ENCODE measurements around the gene CEP70. TPM values are rescaled to one million over a fixed set of nuclear protein-coding genes. Genes with fewer than 3 reads are reported as not detected.

Gene CEP70
- total and polyA plus RNA-seq, 10 of the 15 experiments (the other 5 are each of a cell fraction or from before 2014, with no cell fraction given), result 1.4 to 9.3 (median 2.2) TPM

GRCh38 chr3:138624518-138624917 is 30.5 kb upstream of the CEP70 start:
- intact Hi-C loops (cut with micrococcal nuclease; ENCODE audit: unreplicated experiment), result no loop called here
- no peak for TF ChIP-seq NFYA (IDR thresholded peaks at IDR 0.05; ENCODE audit: borderline replicate concordance, low read depth, low read length)
- TF ChIP-seq BCL11A (IDR thresholded peaks at IDR 0.05; ENCODE audit: low read depth, low read length), result no peak
- no peak for TF ChIP-seq BACH1 (IDR thresholded peaks at IDR 0.05; ENCODE audit: borderline replicate concordance)
- no peak for TF ChIP-seq CREM (IDR thresholded peaks at IDR 0.05; ENCODE audit: low read depth)
- TF ChIP-seq CBX5 (IDR thresholded peaks at IDR 0.05; ENCODE audit: low read depth), result no peak
- TF ChIP-seq POLR2A (IDR thresholded peaks at IDR 0.05; ENCODE audit: low read depth, low read length), result no peak
- no peak for TF ChIP-seq JUNB (IDR thresholded peaks at IDR 0.05)
- TF ChIP-seq, protein P1, sequence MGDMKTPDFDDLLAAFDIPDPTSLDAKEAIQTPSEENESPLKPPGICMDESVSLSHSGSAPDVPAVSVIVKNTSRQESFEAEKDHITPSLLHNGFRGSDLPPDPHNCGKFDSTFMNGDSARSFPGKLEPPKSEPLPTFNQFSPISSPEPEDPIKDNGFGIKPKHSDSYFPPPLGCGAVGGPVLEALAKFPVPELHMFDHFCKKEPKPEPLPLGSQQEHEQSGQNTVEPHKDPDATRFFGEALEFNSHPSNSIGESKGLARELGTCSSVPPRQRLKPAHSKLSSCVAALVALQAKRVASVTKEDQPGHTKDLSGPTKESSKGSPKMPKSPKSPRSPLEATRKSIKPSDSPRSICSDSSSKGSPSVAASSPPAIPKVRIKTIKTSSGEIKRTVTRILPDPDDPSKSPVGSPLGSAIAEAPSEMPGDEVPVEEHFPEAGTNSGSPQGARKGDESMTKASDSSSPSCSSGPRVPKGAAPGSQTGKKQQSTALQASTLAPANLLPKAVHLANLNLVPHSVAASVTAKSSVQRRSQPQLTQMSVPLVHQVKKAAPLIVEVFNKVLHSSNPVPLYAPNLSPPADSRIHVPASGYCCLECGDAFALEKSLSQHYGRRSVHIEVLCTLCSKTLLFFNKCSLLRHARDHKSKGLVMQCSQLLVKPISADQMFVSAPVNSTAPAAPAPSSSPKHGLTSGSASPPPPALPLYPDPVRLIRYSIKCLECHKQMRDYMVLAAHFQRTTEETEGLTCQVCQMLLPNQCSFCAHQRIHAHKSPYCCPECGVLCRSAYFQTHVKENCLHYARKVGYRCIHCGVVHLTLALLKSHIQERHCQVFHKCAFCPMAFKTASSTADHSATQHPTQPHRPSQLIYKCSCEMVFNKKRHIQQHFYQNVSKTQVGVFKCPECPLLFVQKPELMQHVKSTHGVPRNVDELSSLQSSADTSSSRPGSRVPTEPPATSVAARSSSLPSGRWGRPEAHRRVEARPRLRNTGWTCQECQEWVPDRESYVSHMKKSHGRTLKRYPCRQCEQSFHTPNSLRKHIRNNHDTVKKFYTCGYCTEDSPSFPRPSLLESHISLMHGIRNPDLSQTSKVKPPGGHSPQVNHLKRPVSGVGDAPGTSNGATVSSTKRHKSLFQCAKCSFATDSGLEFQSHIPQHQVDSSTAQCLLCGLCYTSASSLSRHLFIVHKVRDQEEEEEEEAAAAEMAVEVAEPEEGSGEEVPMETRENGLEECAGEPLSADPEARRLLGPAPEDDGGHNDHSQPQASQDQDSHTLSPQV (IDR thresholded peaks at IDR 0.05), result no peak
- no peak for TF ChIP-seq DPF2 (IDR thresholded peaks at IDR 0.05)
- TF ChIP-seq CREB1 (IDR thresholded peaks at IDR 0.05; ENCODE audit: low read depth), result no peak
- TF ChIP-seq, protein P2, sequence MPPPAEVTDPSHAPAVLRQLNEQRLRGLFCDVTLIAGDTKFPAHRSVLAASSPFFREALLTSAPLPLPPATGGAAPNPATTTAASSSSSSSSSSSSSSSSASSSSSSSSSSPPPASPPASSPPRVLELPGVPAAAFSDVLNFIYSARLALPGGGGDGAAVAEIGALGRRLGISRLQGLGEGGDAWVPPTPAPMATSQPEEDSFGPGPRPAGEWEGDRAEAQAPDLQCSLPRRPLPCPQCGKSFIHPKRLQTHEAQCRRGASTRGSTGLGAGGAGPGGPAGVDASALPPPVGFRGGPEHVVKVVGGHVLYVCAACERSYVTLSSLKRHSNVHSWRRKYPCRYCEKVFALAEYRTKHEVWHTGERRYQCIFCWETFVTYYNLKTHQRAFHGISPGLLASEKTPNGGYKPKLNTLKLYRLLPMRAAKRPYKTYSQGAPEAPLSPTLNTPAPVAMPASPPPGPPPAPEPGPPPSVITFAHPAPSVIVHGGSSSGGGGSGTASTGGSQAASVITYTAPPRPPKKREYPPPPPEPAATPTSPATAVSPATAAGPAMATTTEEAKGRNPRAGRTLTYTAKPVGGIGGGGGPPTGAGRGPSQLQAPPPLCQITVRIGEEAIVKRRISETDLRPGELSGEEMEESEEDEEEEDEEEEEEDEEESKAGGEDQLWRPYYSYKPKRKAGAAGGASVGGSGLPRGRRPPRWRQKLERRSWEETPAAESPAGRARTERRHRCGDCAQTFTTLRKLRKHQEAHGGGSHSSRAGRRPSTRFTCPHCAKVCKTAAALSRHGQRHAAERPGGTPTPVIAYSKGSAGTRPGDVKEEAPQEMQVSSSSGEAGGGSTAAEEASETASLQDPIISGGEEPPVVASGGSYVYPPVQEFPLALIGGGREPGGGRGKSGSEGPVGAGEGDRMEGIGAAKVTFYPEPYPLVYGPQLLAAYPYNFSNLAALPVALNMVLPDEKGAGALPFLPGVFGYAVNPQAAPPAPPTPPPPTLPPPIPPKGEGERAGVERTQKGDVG (CRISPR knock-in tag; IDR thresholded peaks at IDR 0.05), result no peak
- TF ChIP-seq RAD21 (IDR thresholded peaks at IDR 0.05; ENCODE audit: insufficient read depth, low read depth, low read length), result no peak
- no peak for TF ChIP-seq RUNX3 (IDR thresholded peaks at IDR 0.05; ENCODE audit: low read length)
- TF ChIP-seq SPI1 (IDR thresholded peaks at IDR 0.05; ENCODE audit: borderline replicate concordance, insufficient read depth, low read depth, low read length), result no peak
- TF ChIP-seq HDAC6 (IDR thresholded peaks at IDR 0.05; ENCODE audit: unreplicated experiment), result no peak
- TF ChIP-seq MTA2 (IDR thresholded peaks at IDR 0.05; ENCODE audit: low read depth), result no peak

More at GRCh38 chr3:138624518-138624917, 30.5 kb upstream of the CEP70 start:
- Histone ChIP-seq H3K4me3 (no peak overlapping the region), H3K9ac (ENCODE audit: control insufficient read depth, insufficient read depth, low read length) (no peak overlapping the region), H4K20me1 (ENCODE audit: control insufficient read depth, insufficient read depth) (no peaks in the 10 kb centered on the region), H3K27me3 (replicated peaks in 1 of 2; ENCODE audit: control insufficient read depth in 2 of 2, insufficient read depth in 2 of 2, low read length in 1 of 2) (no peaks in the 10 kb centered on the region), H3K79me2 (ENCODE audit: control insufficient read depth, insufficient read depth, low read length) (no peaks in the 10 kb centered on the region), H3K9me3 (replicated peaks; ENCODE audit: control insufficient read depth, insufficient read depth, low read length) (no peaks in the 10 kb centered on the region), H2AFZ (ENCODE audit: control insufficient read depth, low read depth, low read length) (no peak overlapping the region), H3K4me1 (ENCODE audit: control insufficient read depth, insufficient read depth, low read length) (peaks cover 4% of the 10 kb centered on the region; the same call in 1 of the 2 replicates), H3K36me3 (ENCODE audit: control insufficient read depth in 2 of 2, insufficient read depth in 2 of 2, low read length in 1 of 2) (no peaks in the 10 kb centered on the region), H3K27ac (ENCODE audit: control insufficient read depth, insufficient read depth) (no peak overlapping the region), H3K4me2 (ENCODE audit: control insufficient read depth, insufficient read depth) (no peak overlapping the region)
- no TSS peak for BruUV-seq (replicated peaks)
- CTCF ChIA-PET, result interaction anchor here (0.6 to 2.4 kb wide), 4 partner anchors 8 to 34 kb away, joined by 3 to 18 read pairs (median 3); partner anchors contain the start of gene CEP70
- in situ Hi-C loops (cut with MboI), result no loop called here
- POLR2A ChIA-PET, result no interaction called here
- no peak for ATAC-seq
- DNase-seq (ENCODE audit: low read depth, low spot score), result no peak
- no peak for FAIRE-seq
- RAD21 ChIA-PET (ENCODE audit: unreplicated experiment), result no interaction called here
- SMC1A ChIA-PET (ENCODE audit: uncharacterized antibody, unreplicated experiment), result no interaction called here

Data from GM12878 (cell line).